ENCODE measurements around the gene DICER1.

The DICER1 gene

DNA sequence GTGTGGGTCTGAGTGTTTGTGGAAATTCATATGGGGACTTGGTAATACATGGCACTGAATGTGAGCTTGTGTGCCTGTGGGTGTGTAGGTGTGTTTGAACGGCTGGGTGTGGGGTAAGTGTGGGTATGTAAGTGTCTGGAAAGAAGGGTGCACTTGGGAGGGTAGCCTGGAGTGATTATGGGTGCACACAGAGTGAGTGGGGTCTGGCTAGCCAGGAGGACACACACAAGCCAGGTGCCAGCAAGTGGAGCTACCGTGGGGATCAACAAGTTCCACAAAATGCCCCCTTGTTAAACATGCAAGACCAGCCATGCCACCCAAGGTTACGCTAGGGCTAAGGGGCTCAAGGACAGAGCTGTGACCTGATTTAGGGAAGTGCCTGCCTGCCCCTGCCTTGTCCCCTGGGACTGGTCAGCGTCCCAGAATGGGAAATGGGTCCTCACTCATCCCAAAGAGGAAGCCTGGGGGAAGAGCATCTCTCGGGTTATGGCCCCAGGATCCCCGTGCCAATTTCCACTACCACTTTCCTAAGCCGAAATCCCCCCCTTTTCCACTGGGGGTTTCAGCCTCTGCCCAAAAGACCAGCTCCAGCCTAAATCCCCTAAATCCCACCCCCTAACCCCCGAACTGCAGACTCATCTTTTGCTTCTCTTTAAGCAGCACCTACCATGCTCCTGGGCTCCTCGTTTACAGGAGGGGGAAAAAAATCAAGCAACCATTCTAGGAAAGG is 118.6 kb downstream of the DICER1 start:
- CTCF ChIA-PET: no interaction called here
- H3K27me3 Mint-ChIP-seq: peaks cover 13% of the 10 kb centered on the region

DNA sequence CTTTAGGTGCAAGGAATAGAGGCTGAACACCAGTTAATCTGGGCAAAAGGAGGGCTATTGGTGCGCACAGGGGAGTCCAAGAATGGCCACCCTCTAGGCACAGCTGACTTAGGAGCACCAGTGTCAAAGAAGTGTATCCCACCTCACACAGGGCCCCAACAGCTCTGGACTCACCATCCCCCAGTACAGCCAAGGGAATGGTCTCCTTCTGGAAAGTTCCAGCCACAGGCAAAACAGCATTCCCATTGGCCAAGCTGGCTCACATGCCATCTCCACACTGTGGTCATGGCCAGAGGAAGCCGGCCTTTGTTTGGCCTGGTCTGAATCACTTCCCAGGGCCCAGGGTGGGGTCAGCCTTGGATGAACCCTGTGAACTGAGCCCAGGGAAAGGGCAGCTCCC is 120.1 kb downstream of the DICER1 start:
- Mint-ChIP-seq H3K4me1 (no peaks in the 10 kb centered on the region), H3K9me3 (no peaks in the 10 kb centered on the region), H3K27ac (no peak overlapping the region), H3K4me3 (no peak overlapping the region), H3K36me3 (no peaks in the 10 kb centered on the region), H3K27me3 (peaks cover 7% of the 10 kb centered on the region)
- no peak for DNase-seq
- CTCF ChIA-PET: no interaction called here

More for the DNA sequence above, 118.6 kb downstream of the DICER1 start:
- no peak overlapping the region for H3K27ac Mint-ChIP-seq
- no peaks in the 10 kb centered on the region for H3K36me3 Mint-ChIP-seq
- H3K4me3 Mint-ChIP-seq: no peak overlapping the region
- no peaks in the 10 kb centered on the region for H3K9me3 Mint-ChIP-seq
- no peak for DNase-seq
- H3K4me1 Mint-ChIP-seq: no peaks in the 10 kb centered on the region

Measured in activated naive CD4-positive, alpha-beta T cell treated with anti-CD3 and anti-CD28 coated beads, Interleukin-2, amount 10 ng/mL, durations not matched to agents 7 days and 5 days (primary cell).